T-helper 1 cell treated with Interleukin-12 subunit alpha and Interleukin-12 subunit beta and Interleukin-4 antibody, amounts not matched to agents 30 ng/mL and 1 ng/mL, for 36 hours (primary cell): ENCODE results near the gene ZNF700. TPM values are rescaled to one million over a fixed set of nuclear protein-coding genes. Genes with fewer than 3 reads are reported as not detected.
"Not testable (repeated sequence)": the region's sequence is repeated elsewhere in the genome, so short reads cannot be mapped to it uniquely, and the experiment has no call there.

Experiments
- intact Hi-C: fragments of 100-400 bp; cut with micrococcal nuclease; formaldehyde crosslinking; loops from one replicate; pipeline ENCODE4 v1.15.1; 2024
- total RNA-seq: library from RNA; stranded (reverse); gene quantifications from 2 replicates; pipeline ENCODE4 v1.2.3, GENCODE V29; 2022

ZNF700 gene
- total RNA-seq, 1 donor from 2014 or later = 16.4 TPM

GRCh38 chr19:11935829-11936228 is 10.9 kb downstream of the ZNF700 start:
- intact Hi-C loops = not testable (repeated sequence)

- intact Hi-C loops = not testable (repeated sequence)
Observed at GRCh38 chr19:11938383-11938782, 13.5 kb downstream of the ZNF700 start.

GRCh38 chr19:11941361-11941887 is 16.5 kb downstream of the ZNF700 start:
- intact Hi-C loops = not testable (repeated sequence)

GRCh38 chr19:11942008-11942842 is 17.3 kb downstream of the ZNF700 start:
- intact Hi-C loops = no loop called here

- intact Hi-C loops = no loop called here
Observed at GRCh38 chr19:11942843-11943108, 17.9 kb downstream of the ZNF700 start.

GRCh38 chr19:11944656-11945055 is 19.7 kb downstream of the ZNF700 start:
- intact Hi-C loops = no loop called here

- intact Hi-C loops = no loop called here
Observed at GRCh38 chr19:11948646-11949045, 23.7 kb downstream of the ZNF700 start.

- intact Hi-C loops = no loop called here
Observed at GRCh38 chr19:11949201-11949600, 24.3 kb downstream of the ZNF700 start.

GRCh38 chr19:11949614-11950080 is 24.7 kb downstream of the ZNF700 start:
- intact Hi-C loops = not testable (repeated sequence)

- intact Hi-C loops = no loop called here
Observed at GRCh38 chr19:11950312-11950711, 25.4 kb downstream of the ZNF700 start.

GRCh38 chr19:11963566-11964355 is 38.9 kb downstream of the ZNF700 start:
- intact Hi-C loops = loop anchor here (1.0 kb wide), 3 partner anchors 25 to 178 kb away; no protein-coding TSS in a partner anchor

- intact Hi-C loops = loop anchor here (1.0 kb wide), 3 partner anchors 24 to 177 kb away; no protein-coding TSS in a partner anchor
Observed at GRCh38 chr19:11964496-11964857, 39.6 kb downstream of the ZNF700 start.

- intact Hi-C loops = loop anchor here (1.0 kb wide), 4 partner anchors 23 to 176 kb away; partner anchors contain the start of gene ZNF491
Observed at GRCh38 chr19:11964858-11965645, 40.1 kb downstream of the ZNF700 start, which contains the start of gene ZNF763. Gene ZNF763 (plus strand): TSS chr19:11965040. CDS start chr19:11965209, 169 bp downstream.

GRCh38 chr19:11970174-11970573 is 45.3 kb downstream of the ZNF700 start:
- intact Hi-C loops = no loop called here

GRCh38 chr19:11971041-11971440 is 46.1 kb downstream of the ZNF700 start:
- intact Hi-C loops = no loop called here

- intact Hi-C loops = no loop called here
Observed at GRCh38 chr19:11973019-11973810, 48.3 kb downstream of the ZNF700 start.

GRCh38 chr19:11978492-11979100 is 53.7 kb downstream of the ZNF700 start:
- intact Hi-C loops = no loop called here

- intact Hi-C loops = no loop called here
Observed at GRCh38 chr19:11979527-11979926, 54.6 kb downstream of the ZNF700 start.

- intact Hi-C loops = no loop called here
Observed at GRCh38 chr19:11982526-11982925, 57.6 kb downstream of the ZNF700 start.

- intact Hi-C loops = loop anchor here (5.0 kb wide), 2 partner anchors 173 to 682 kb away; partner anchors contain the start of genes MAN2B1, WDR83 and ZNF440
Observed at GRCh38 chr19:11984986-11985385, 60.1 kb downstream of the ZNF700 start.
